K562 (cell line): ENCODE data around the gene TMPRSS6.

Source experiments
- EP300 ChIP-seq: IDR thresholded peaks from 2 replicates; pipeline ENCODE4 v1.6.1; 2012; ENCODE audit warnings: low read length, improper control_type of control experiment
- GABPA ChIP-seq: fragments of 200-800 bp; sonication (Bioruptor generic); conservative IDR thresholded peaks from 2 replicates; pipeline ENCODE4 v1.6.1; 2016; ENCODE audit warnings: low read depth, missing genetic modification characterization, missing compliant biosample characterization
- HDAC6 ChIP-seq: IDR thresholded peaks from 2 replicates; pipeline ENCODE4 v1.6.1; 2012; ENCODE audit warnings: low read depth, mild to moderate bottlenecking, control low read depth, inconsistent platforms, low read length, moderate library complexity
- HDGF ChIP-seq: fragments of 450-650 bp; IDR thresholded peaks from 2 replicates; pipeline ENCODE4 v1.6.1; 2016
- HMG20A ChIP-seq: fragments of 450-650 bp; formaldehyde crosslinking; conservative IDR thresholded peaks from 2 replicates; pipeline ENCODE4 v1.4.0; 2020; ENCODE audit warnings: mild to moderate bottlenecking, mixed read lengths
- MITF ChIP-seq: IDR thresholded peaks from 2 replicates; pipeline ENCODE4 v1.6.1; 2014; ENCODE audit warnings: antibody characterized with exemption
- POLR2A ChIP-seq: fragments of 450-650 bp; conservative IDR thresholded peaks from 2 replicates; pipeline ENCODE4 v1.6.1; 2016
- SIN3A ChIP-seq, 2 experiments: fragments of 150-350 bp in 1 of 2; IDR thresholded peaks; 2 replicates each; pipeline ENCODE4 v1.6.1; 2011 to 2016; ENCODE audit warnings: borderline replicate concordance in 2 of 2, low read depth in 2 of 2, low read length in 2 of 2, mild to moderate bottlenecking in 2 of 2, moderate library complexity in 2 of 2; ENCODE audit not compliant: control insufficient read depth in 1 of 2
- SP1 ChIP-seq: sonication (generic); formaldehyde crosslinking; IDR thresholded peaks from 2 replicates; pipeline ENCODE4 v1.8.1; 2022; ENCODE audit warnings: mild to moderate bottlenecking, missing genetic modification reagents
- TAF9B ChIP-seq: fragments of 450-650 bp; IDR thresholded peaks from 2 replicates; pipeline ENCODE4 v1.6.1; 2018; ENCODE audit warnings: mild to moderate bottlenecking; ENCODE audit not compliant: partially characterized antibody
- ZNF280B ChIP-seq: fragments of 250-450 bp; sonication (Bioruptor Pico); IDR thresholded peaks from 2 replicates; pipeline ENCODE4 v1.5.1; 2021; ENCODE audit warnings: mild to moderate bottlenecking
- ZNF512 ChIP-seq: IDR thresholded peaks from 2 replicates; pipeline ENCODE4 v1.6.1; 2016; ENCODE audit warnings: missing genetic modification characterization, missing compliant biosample characterization
- TF ChIP-seq, protein P1 (sequence below), 3 experiments: IDR thresholded peaks in 2 of 3; conservative IDR thresholded peaks in 1 of 3; 2 replicates each; pipeline ENCODE4 v1.5.1; 2011 to 2012; ENCODE audit warnings: low read length in 3 of 3, mild to moderate bottlenecking in 3 of 3, control low read depth in 2 of 3, improper control_type of control experiment in 1 of 3, inconsistent platforms in 1 of 3, low read depth in 1 of 3, mixed read lengths in 1 of 3, moderate library complexity in 1 of 3; ENCODE audit not compliant: insufficient read depth in 2 of 3
- TF ChIP-seq, protein P2 (sequence below), 2 experiments: fragments of 450-650 bp; formaldehyde crosslinking in 1 of 2; IDR thresholded peaks; 2 replicates each; pipeline versions ENCODE4 v1.4.0 to v1.6.1; 2014 to 2020; ENCODE audit warnings: mild to moderate bottlenecking in 2 of 2, borderline replicate concordance in 1 of 2, low read depth in 1 of 2

- TF ChIP-seq MITF: no peak
- TF ChIP-seq, protein P1, sequence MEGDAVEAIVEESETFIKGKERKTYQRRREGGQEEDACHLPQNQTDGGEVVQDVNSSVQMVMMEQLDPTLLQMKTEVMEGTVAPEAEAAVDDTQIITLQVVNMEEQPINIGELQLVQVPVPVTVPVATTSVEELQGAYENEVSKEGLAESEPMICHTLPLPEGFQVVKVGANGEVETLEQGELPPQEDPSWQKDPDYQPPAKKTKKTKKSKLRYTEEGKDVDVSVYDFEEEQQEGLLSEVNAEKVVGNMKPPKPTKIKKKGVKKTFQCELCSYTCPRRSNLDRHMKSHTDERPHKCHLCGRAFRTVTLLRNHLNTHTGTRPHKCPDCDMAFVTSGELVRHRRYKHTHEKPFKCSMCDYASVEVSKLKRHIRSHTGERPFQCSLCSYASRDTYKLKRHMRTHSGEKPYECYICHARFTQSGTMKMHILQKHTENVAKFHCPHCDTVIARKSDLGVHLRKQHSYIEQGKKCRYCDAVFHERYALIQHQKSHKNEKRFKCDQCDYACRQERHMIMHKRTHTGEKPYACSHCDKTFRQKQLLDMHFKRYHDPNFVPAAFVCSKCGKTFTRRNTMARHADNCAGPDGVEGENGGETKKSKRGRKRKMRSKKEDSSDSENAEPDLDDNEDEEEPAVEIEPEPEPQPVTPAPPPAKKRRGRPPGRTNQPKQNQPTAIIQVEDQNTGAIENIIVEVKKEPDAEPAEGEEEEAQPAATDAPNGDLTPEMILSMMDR (IDR thresholded peaks at IDR 0.05 in 2 of 3, conservative IDR thresholded peaks at IDR 0.05 in 1 of 3; ENCODE audit: insufficient read depth in 2 of 3, low read depth in 1 of 3, low read length in 3 of 3): no peak
- TF ChIP-seq TAF9B: no peak
- no peak for TF ChIP-seq POLR2A
- TF ChIP-seq HDAC6: no peak
- no peak for TF ChIP-seq SP1 (CRISPR knock-in tag)
- no peak for TF ChIP-seq SIN3A (IDR thresholded peaks at IDR 0.05; ENCODE audit: borderline replicate concordance in 2 of 2, control insufficient read depth in 1 of 2, low read depth in 2 of 2, low read length in 2 of 2)
- no peak for TF ChIP-seq GABPA (tag)
- no peak for TF ChIP-seq HDGF
- TF ChIP-seq EP300: no peak
- no peak for TF ChIP-seq ZNF512 (tag)
- TF ChIP-seq ZNF280B (CRISPR knock-in tag): no peak
- TF ChIP-seq HMG20A: no peak
- TF ChIP-seq, protein P2, sequence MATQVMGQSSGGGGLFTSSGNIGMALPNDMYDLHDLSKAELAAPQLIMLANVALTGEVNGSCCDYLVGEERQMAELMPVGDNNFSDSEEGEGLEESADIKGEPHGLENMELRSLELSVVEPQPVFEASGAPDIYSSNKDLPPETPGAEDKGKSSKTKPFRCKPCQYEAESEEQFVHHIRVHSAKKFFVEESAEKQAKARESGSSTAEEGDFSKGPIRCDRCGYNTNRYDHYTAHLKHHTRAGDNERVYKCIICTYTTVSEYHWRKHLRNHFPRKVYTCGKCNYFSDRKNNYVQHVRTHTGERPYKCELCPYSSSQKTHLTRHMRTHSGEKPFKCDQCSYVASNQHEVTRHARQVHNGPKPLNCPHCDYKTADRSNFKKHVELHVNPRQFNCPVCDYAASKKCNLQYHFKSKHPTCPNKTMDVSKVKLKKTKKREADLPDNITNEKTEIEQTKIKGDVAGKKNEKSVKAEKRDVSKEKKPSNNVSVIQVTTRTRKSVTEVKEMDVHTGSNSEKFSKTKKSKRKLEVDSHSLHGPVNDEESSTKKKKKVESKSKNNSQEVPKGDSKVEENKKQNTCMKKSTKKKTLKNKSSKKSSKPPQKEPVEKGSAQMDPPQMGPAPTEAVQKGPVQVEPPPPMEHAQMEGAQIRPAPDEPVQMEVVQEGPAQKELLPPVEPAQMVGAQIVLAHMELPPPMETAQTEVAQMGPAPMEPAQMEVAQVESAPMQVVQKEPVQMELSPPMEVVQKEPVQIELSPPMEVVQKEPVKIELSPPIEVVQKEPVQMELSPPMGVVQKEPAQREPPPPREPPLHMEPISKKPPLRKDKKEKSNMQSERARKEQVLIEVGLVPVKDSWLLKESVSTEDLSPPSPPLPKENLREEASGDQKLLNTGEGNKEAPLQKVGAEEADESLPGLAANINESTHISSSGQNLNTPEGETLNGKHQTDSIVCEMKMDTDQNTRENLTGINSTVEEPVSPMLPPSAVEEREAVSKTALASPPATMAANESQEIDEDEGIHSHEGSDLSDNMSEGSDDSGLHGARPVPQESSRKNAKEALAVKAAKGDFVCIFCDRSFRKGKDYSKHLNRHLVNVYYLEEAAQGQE (IDR thresholded peaks at IDR 0.05; ENCODE audit: borderline replicate concordance): no peak
- TF ChIP-seq, protein P2 (CRISPR knock-in tag; IDR thresholded peaks at IDR 0.05; ENCODE audit: low read depth): no peak
Measured at GRCh38 chr22:37070744-37071143, 38.8 kb downstream of the TMPRSS6 start.
